ENCODE measurements around the gene TRIO.

The TRIO gene

GRCh38 chr5:14239404-14239803 lies 96.3 kb downstream of the TRIO start:
- peaks cover 13% of the 10 kb centered on the region for H3K27me3 Mint-ChIP-seq
- H3K9me3 Mint-ChIP-seq: no peaks in the 10 kb centered on the region
- ATAC-seq: no peak
- no peaks in the 10 kb centered on the region for H3K4me1 Mint-ChIP-seq
- no peak overlapping the region for H3K27ac Mint-ChIP-seq
- DNase-seq: no peak
- H3K4me3 Mint-ChIP-seq: no peak overlapping the region

- ATAC-seq (no peak), DNase-seq (no peak)
- no peak overlapping the region for H3K4me3 Mint-ChIP-seq
- H3K27me3 Mint-ChIP-seq: peaks cover 13% of the 10 kb centered on the region
- H3K4me1 Mint-ChIP-seq: no peaks in the 10 kb centered on the region
- no peaks in the 10 kb centered on the region for H3K9me3 Mint-ChIP-seq
- H3K27ac Mint-ChIP-seq: no peak overlapping the region
Observed at GRCh38 chr5:14239951-14240350, 96.8 kb downstream of the TRIO start.

GRCh38 chr5:14240359-14240758 lies 97.2 kb downstream of the TRIO start:
- no peak for ATAC-seq
- no peak overlapping the region for H3K4me3 Mint-ChIP-seq
- H3K4me1 Mint-ChIP-seq: no peaks in the 10 kb centered on the region
- no peaks in the 10 kb centered on the region for H3K9me3 Mint-ChIP-seq
- no peak overlapping the region for H3K27ac Mint-ChIP-seq
- H3K27me3 Mint-ChIP-seq: peaks cover 13% of the 10 kb centered on the region
- DNase-seq: no peak

GRCh38 chr5:14241141-14241540 lies 98.0 kb downstream of the TRIO start:
- peaks cover 13% of the 10 kb centered on the region for H3K27me3 Mint-ChIP-seq

GRCh38 chr5:14242447-14242846 lies 99.3 kb downstream of the TRIO start:
- Mint-ChIP-seq H3K27me3 (peaks cover 13% of the 10 kb centered on the region), H3K4me3 (no peak overlapping the region), H3K27ac (no peak overlapping the region), H3K4me1 (no peaks in the 10 kb centered on the region), H3K9me3 (no peaks in the 10 kb centered on the region)
- ATAC-seq (no peak), DNase-seq (no peak)

More at GRCh38 chr5:14241141-14241540, 98.0 kb downstream of the TRIO start:
- no peak for DNase-seq
- Mint-ChIP-seq H3K27ac (no peak overlapping the region), H3K4me3 (no peak overlapping the region), H3K9me3 (no peaks in the 10 kb centered on the region), H3K4me1 (no peaks in the 10 kb centered on the region)
- ATAC-seq: no peak

- Mint-ChIP-seq H3K4me1 (no peaks in the 10 kb centered on the region), H3K27me3 (peaks cover 13% of the 10 kb centered on the region), H3K4me3 (no peak overlapping the region), H3K9me3 (no peaks in the 10 kb centered on the region), H3K27ac (no peak overlapping the region)
- ATAC-seq: no peak
- DNase-seq: no peak
Observed at GRCh38 chr5:14242871-14243383, 99.8 kb downstream of the TRIO start.

- no peak overlapping the region for H3K27ac Mint-ChIP-seq
- H3K4me1 Mint-ChIP-seq: no peaks in the 10 kb centered on the region
- no peak for ATAC-seq
- DNase-seq: no peak
- H3K9me3 Mint-ChIP-seq: no peaks in the 10 kb centered on the region
- H3K4me3 Mint-ChIP-seq: no peak overlapping the region
- H3K27me3 Mint-ChIP-seq: peaks cover 13% of the 10 kb centered on the region
Observed at GRCh38 chr5:14243766-14244165, 100.6 kb downstream of the TRIO start.

- DNase-seq (no peak), ATAC-seq (no peak)
- Mint-ChIP-seq H3K9me3 (no peaks in the 10 kb centered on the region), H3K4me1 (no peaks in the 10 kb centered on the region), H3K4me3 (no peak overlapping the region), H3K27ac (no peak overlapping the region), H3K27me3 (peaks cover 8% of the 10 kb centered on the region)
Observed at GRCh38 chr5:14244721-14245120, 101.6 kb downstream of the TRIO start.

GRCh38 chr5:14245132-14245925 lies 102.2 kb downstream of the TRIO start:
- Mint-ChIP-seq H3K27ac (no peak overlapping the region), H3K9me3 (no peaks in the 10 kb centered on the region), H3K27me3 (peaks cover 8% of the 10 kb centered on the region), H3K4me1 (no peaks in the 10 kb centered on the region), H3K4me3 (no peak overlapping the region)
- DNase-seq: no peak
- ATAC-seq: no peak

- H3K9me3 Mint-ChIP-seq: no peaks in the 10 kb centered on the region
Observed at GRCh38 chr5:14246350-14247053, 103.4 kb downstream of the TRIO start.

GRCh38 chr5:14247054-14247386 lies 103.9 kb downstream of the TRIO start:
- no peaks in the 10 kb centered on the region for H3K4me1 Mint-ChIP-seq
- H3K4me3 Mint-ChIP-seq: no peak overlapping the region
- H3K27ac Mint-ChIP-seq: no peak overlapping the region
- no peaks in the 10 kb centered on the region for H3K9me3 Mint-ChIP-seq
- ATAC-seq (no peak), DNase-seq (no peak)
- peaks cover 8% of the 10 kb centered on the region for H3K27me3 Mint-ChIP-seq

More at GRCh38 chr5:14246350-14247053, 103.4 kb downstream of the TRIO start:
- Mint-ChIP-seq H3K27ac (no peak overlapping the region), H3K4me3 (no peak overlapping the region), H3K27me3 (peaks cover 8% of the 10 kb centered on the region), H3K4me1 (no peaks in the 10 kb centered on the region)
- ATAC-seq (no peak), DNase-seq (no peak)

GRCh38 chr5:14249258-14250082 lies 106.3 kb downstream of the TRIO start:
- H3K4me3 Mint-ChIP-seq: no peak overlapping the region
- no peak for ATAC-seq
- H3K4me1 Mint-ChIP-seq: no peaks in the 10 kb centered on the region

GRCh38 chr5:14250084-14250695 lies 107.0 kb downstream of the TRIO start:
- no peak overlapping the region for H3K4me3 Mint-ChIP-seq
- no peaks in the 10 kb centered on the region for H3K4me1 Mint-ChIP-seq
- DNase-seq (no peak), ATAC-seq (no peak)
- H3K27me3 Mint-ChIP-seq: peaks cover 8% of the 10 kb centered on the region
- no peak overlapping the region for H3K27ac Mint-ChIP-seq
- no peaks in the 10 kb centered on the region for H3K9me3 Mint-ChIP-seq

More at GRCh38 chr5:14249258-14250082, 106.3 kb downstream of the TRIO start:
- no peak overlapping the region for H3K27ac Mint-ChIP-seq
- no peaks in the 10 kb centered on the region for H3K9me3 Mint-ChIP-seq
- no peak for DNase-seq
- peaks cover 8% of the 10 kb centered on the region for H3K27me3 Mint-ChIP-seq

GRCh38 chr5:14250748-14251701 lies 107.9 kb downstream of the TRIO start:
- Mint-ChIP-seq H3K27ac (no peak overlapping the region), H3K4me3 (no peak overlapping the region)

More at GRCh38 chr5:14250748-14251701, 107.9 kb downstream of the TRIO start:
- no peak for DNase-seq
- Mint-ChIP-seq H3K27me3 (peaks cover 8% of the 10 kb centered on the region), H3K9me3 (peaks cover 3 to 4% of the 10 kb centered on the region in 2 donors), H3K4me1 (peaks cover 4% of the 10 kb centered on the region)
- ATAC-seq: no peak

Measured in stimulated activated naive CD8-positive, alpha-beta T cell treated with anti-CD3 and anti-CD28 coated beads, Interleukin-15, amount 100 ng/mL, for 72 hours (primary cell).